Muscle of arm (tissue), 12 donors: ENCODE results near the gene FASLG. TPM values are rescaled to one million over a fixed set of nuclear protein-coding genes. Genes with fewer than 3 reads are reported as not detected.
A peak's percentile ranks its signal among the peaks of the same experiment; 100 is the strongest.

Experiments
- DNase-seq: peaks from one replicate; pipeline ENCODE4 v3.0.0-alpha.2; 2013
- polyA plus RNA-seq, 12 donors: library from polyadenylated mRNA; unstranded; fragments of 120-200 nt; gene quantifications; one replicate each; pipeline ENCODE4 v1.2.1, GENCODE V29; 2013; ENCODE audit not compliant: insufficient read length in 12 of 12

FASLG gene
- polyA plus RNA-seq, 12 donors, result 0.08 to 0.43 (median 0.24) TPM; not detected in 6

- DNase-seq, result no peak
These were observed 12.2 kb upstream of the FASLG start for GRCh38 chr1:172646653-172647052.

- no peak for DNase-seq
These were observed 11.8 kb upstream of the FASLG start for GRCh38 chr1:172647110-172647564.

DNA sequence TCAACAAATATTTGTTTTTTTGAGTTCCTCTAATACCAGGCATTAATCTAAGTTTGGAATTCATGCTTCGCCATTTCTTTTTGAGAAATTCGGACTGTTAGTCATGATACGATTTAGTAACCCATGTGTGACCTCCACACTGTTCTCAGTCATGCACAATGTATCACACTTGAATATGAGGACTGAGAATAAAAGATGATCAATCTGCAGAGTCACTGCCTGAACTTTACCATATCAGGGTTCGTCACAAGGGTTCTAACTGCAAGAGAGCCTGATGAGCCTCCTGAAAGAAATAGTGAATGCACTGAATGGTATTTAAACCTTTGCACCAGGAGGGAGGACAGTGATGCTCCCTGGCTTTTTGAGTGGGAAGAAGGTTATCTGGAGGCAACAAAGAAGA, 10.9 kb upstream of the FASLG start:
- DNase-seq, result no peak

- no peak for DNase-seq
These were observed 8.3 kb upstream of the FASLG start for GRCh38 chr1:172650474-172651193.

DNA sequence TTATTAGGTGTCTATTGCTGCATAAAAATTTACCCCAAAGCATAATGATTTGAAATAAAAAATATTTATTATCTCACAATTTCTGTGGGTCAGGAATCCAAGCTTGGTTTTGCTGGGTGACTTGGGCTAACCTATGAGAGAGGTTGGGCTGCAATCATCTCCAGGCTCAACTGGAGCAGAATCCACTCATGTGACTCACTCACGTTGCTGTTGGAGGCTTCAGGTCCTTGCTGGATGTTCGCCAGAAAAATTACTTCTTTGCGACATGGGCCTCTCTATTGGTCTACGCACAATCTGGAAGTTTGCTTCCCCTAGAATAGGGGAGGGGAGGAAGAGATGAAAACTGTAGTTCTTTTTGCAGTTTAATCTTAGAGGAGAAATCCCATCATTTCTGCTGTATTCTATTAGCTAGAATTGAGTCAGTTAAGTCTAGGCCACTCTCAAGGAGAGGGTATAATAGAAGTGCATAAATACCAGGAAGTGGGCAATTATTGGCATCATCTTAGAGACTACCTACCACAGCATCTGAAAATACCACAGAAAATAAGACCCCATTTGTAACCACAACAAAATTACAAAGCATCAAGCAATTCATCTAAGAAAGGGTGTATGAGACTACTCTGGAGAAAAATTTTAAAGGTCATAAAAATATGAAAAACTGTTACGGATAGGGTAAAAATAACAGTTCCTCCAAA, 5.7 kb upstream of the FASLG start:
- DNase-seq, result no peak

DNA sequence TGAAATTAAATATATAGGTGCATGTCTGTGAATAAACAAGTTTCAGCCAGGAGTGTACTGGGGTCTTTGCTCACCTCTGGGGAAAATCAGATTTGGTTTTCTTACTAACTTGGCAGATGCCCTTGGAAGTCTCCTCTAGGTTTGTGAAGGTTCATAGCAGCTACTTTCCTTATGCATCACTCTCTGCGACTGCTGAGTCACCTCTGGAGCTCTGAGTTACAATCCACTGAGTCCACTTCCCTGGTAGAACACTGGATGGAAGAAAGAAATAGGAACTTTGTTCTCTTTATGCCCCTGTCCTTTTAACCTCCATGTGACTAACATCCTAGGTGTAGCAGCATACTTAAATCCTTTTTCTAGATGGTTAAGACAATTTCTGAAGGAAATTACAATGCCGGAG, 4.4 kb upstream of the FASLG start:
- no peak for DNase-seq

- no peak for DNase-seq
These were observed 2.3 kb upstream of the FASLG start for GRCh38 chr1:172656576-172656975.

DNA sequence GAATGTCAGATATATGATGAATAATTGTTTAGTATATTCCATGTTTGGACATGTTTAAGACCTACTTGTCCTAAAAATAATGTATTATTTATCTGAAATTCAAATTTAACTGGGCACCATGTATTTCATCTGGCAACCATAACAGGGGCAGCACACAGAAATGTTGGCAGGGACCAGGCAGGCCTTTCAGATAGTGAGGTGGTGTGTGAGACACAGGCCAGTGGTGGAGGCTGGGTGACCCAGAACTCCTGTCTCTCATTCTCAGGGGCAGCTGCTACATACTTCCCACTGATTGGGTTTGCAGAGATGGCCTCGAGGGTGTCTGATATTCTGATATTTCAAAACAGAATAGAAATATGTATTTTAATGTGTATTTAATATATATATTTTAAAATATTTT, 1.3 kb upstream of the FASLG start:
- no peak for DNase-seq

DNA sequence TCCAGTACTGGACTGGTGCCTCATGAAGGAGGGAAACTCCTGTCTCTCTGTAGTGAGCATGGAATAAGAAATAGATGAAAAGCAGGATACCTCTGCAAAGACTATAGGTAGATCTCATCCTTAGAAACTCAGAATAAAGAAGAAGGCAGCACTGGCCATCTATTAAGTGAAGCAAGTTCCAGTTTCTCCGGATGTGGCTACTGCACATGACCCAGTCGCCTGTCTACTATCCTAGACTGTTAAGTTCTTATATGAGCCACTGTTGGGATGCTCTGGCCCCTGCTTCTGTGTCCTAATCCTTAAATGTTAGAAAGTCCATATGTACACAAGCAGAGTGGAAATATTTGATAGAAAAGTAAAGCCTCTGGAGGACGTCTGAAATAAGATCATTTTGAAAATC, 2.2 kb downstream of the FASLG start:
- DNase-seq, result no peak

- peak; percentile 11 for DNase-seq
These were observed 3.7 kb downstream of the FASLG start for GRCh38 chr1:172662464-172663109.

DNA sequence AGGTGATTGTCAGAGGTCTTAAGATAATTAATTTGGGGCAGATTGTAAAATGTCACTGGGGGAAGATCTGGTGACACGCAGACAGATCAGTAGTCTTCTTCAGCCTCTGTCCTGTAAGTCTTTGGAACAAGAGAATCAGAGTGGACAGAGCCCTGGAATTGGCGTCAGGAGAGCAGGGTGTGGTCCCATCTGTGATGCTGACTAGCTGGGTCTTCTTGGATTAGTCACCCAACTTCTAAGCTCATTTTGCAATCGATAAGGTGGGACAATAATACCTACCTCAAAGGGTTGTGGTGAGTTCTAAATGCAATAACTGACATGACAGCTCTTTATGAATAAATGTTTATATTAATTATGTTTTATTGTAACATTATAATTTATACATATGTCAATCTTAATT, 4.8 kb downstream of the FASLG start:
- DNase-seq, result no peak

- no peak for DNase-seq
These were observed 9.2 kb downstream of the FASLG start for GRCh38 chr1:172668097-172668496.

GRCh38 chr1:172669011-172669410, 10.1 kb downstream of the FASLG start:
- no peak for DNase-seq

GRCh38 chr1:172670316-172670715, 11.4 kb downstream of the FASLG start:
- DNase-seq, result no peak

DNA sequence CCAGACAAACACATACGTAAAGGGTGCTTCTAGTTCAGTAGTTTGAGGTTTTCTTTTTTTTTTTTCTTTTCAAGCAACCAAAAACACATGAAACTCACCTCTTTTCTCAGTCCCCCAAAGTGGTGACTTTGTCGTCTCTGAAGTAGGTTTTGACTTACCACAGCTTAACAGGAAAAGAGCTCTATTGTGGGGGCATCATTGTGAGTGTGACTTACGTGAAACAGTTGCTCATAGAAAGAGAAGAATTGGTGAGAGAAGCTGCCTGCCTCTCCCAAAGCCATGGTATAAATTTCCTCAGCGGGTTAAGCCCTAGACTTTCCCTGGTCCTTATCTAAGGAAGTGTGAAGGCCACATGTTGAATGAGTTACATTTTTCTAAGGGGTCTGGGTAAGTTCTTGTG, 11.9 kb downstream of the FASLG start:
- no peak for DNase-seq

DNA sequence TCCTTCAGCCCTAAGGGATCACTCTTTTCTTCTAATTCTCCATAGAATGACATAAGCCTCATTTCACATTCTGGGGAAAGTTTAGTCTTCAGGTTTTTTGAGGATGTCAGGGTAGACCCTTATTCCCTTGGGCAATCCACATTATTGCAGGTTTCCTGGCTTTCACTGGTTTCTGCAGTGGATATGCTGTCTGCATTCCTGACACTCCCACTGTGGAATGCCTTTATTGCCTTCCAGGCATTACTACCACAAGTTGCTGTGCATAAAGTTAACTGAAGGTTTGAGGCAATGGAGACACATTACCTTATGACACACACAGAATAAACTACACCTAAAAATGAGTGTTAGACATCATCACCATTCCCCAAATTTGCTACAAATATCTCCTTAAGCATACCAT, 12.7 kb downstream of the FASLG start:
- no peak for DNase-seq

- no peak for DNase-seq
These were observed 13.8 kb downstream of the FASLG start for GRCh38 chr1:172672720-172673119.

DNA sequence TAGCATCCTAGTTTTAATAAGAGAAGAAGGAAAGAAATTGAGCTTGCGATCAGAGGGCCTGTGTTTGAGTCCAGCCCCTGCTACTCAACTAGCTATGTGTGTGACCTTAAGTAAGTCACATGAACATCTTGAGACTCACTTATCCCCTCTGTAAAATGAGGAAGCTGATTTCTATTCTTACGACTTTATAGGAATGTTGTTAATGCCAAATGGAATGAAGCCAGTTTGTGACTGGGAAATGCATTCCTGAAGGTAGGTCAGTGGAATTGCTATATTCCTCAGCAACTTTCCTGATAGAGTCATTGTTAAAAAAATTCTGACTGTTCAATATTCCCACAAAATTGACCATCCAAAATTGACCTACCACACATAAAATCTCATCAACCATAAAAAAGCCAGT, 14.9 kb downstream of the FASLG start:
- no peak for DNase-seq

GRCh38 chr1:172674831-172675613, 16.1 kb downstream of the FASLG start:
- no peak for DNase-seq

- no peak for DNase-seq
These were observed 20.3 kb downstream of the FASLG start for GRCh38 chr1:172679000-172679772.

GRCh38 chr1:172680244-172680643, 21.3 kb downstream of the FASLG start:
- DNase-seq, result no peak
